K562 (cell line): ENCODE results near the gene PRKAG2.

ENCODE experiments used
- CEBPZ ChIP-seq: fragments of 150-350 bp; IDR thresholded peaks from 2 replicates; pipeline ENCODE4 v1.6.1; 2014; ENCODE audit warnings: low read depth, mild to moderate bottlenecking, low read length, borderline replicate concordance
- CTCF ChIP-seq, 3 experiments: IDR thresholded peaks in 2 of 3; conservative IDR thresholded peaks in 1 of 3; 2 replicates each; pipeline ENCODE4 v1.5.1; 2011 to 2012; ENCODE audit warnings: low read length in 3 of 3, mild to moderate bottlenecking in 3 of 3, control low read depth in 2 of 3, improper control_type of control experiment in 1 of 3, inconsistent platforms in 1 of 3, low read depth in 1 of 3, mixed read lengths in 1 of 3, moderate library complexity in 1 of 3; ENCODE audit not compliant: insufficient read depth in 2 of 3
- FOXK1 ChIP-seq: sonication (generic); formaldehyde crosslinking; IDR thresholded peaks from 2 replicates; pipeline ENCODE4 v1.8.0; 2022; ENCODE audit warnings: missing genetic modification reagents, mild to moderate bottlenecking, borderline replicate concordance
- JUND ChIP-seq, 2 experiments: IDR thresholded peaks; 2 replicates in 1 of 2; 3 replicates in 1 of 2; pipeline ENCODE4 v1.6.1; 2011; ENCODE audit warnings: borderline replicate concordance in 2 of 2, low read depth in 2 of 2, low read length in 2 of 2, improper control_type of control experiment in 1 of 2, missing biosample characterization in 1 of 2, missing genetic modification characterization in 1 of 2, missing genetic modification reagents in 1 of 2
- NFRKB ChIP-seq: fragments of 450-650 bp; IDR thresholded peaks from 2 replicates; pipeline ENCODE4 v1.6.1; 2016; ENCODE audit warnings: low read depth
- NFYB ChIP-seq: IDR thresholded peaks from 2 replicates; pipeline ENCODE4 v1.6.1; 2011; ENCODE audit warnings: mild to moderate bottlenecking, moderate library complexity; ENCODE audit not compliant: insufficient read length; ENCODE audit errors: extremely low read depth
- REST ChIP-seq, 2 experiments: fragments of 450-650 bp; formaldehyde crosslinking in 1 of 2; IDR thresholded peaks; 2 replicates each; pipeline versions ENCODE4 v1.4.0 to v1.6.1; 2014 to 2020; ENCODE audit warnings: mild to moderate bottlenecking in 2 of 2, borderline replicate concordance in 1 of 2, low read depth in 1 of 2
- STAT5B ChIP-seq: fragments of 250-450 bp; sonication (Bioruptor Pico); IDR thresholded peaks from 2 replicates; pipeline ENCODE4 v1.8.0; 2021; ENCODE audit warnings: mild to moderate bottlenecking, inconsistent platforms
- ZBTB17 ChIP-seq: fragments of 450-650 bp; formaldehyde crosslinking; IDR thresholded peaks from 2 replicates; pipeline ENCODE4 v1.4.0; 2020; ENCODE audit warnings: mild to moderate bottlenecking

GRCh38 chr7:151692721-151693120 is 184.2 kb downstream of the PRKAG2 start:
- no peak for TF ChIP-seq FOXK1 (CRISPR knock-in tag)
- no peak for TF ChIP-seq JUND (IDR thresholded peaks at IDR 0.05; ENCODE audit: borderline replicate concordance, low read depth, low read length)
- TF ChIP-seq JUND (tag; IDR thresholded peaks at IDR 0.05; ENCODE audit: borderline replicate concordance, low read depth, low read length) = no peak
- TF ChIP-seq ZBTB17 (CRISPR knock-in tag) = no peak
- no peak for TF ChIP-seq CEBPZ
- TF ChIP-seq NFRKB = no peak
- TF ChIP-seq STAT5B (CRISPR knock-in tag) = no peak
- TF ChIP-seq NFYB = no peak
- TF ChIP-seq CTCF (IDR thresholded peaks at IDR 0.05 in 2 of 3, conservative IDR thresholded peaks at IDR 0.05 in 1 of 3; ENCODE audit: insufficient read depth in 2 of 3, low read depth in 1 of 3, low read length in 3 of 3) = no peak
- no peak for TF ChIP-seq REST (IDR thresholded peaks at IDR 0.05; ENCODE audit: borderline replicate concordance)
- no peak for TF ChIP-seq REST (CRISPR knock-in tag; IDR thresholded peaks at IDR 0.05; ENCODE audit: low read depth)
